Lung (tissue), 12 donors: ENCODE results near the gene SETBP1. TPM values are rescaled to one million over a fixed set of nuclear protein-coding genes. Genes with fewer than 3 reads are reported as not detected.
A peak's percentile ranks its signal among the peaks of the same experiment; 100 is the strongest.

ENCODE experiments used
- ATAC-seq: fragments of 200-7000 bp; cut with Tn5 transposase; one replicate; pipeline ENCODE4 v1.9.1; 2020; ENCODE audit warnings: moderate number of reproducible peaks; ENCODE audit not compliant: insufficient read depth, low FRiP score
- DNase-seq, 3 donors: peaks; one replicate each; pipeline ENCODE4 v3.0.0-alpha.2; 2013 to 2017
- H3K27ac ChIP-seq, 2 donors: one replicate each; pipeline ENCODE4 v1.5.1; 2013; ENCODE audit warnings: mild to moderate bottlenecking in 2 of 2, moderate library complexity in 2 of 2, control low read depth in 1 of 2, inconsistent platforms in 1 of 2, low read depth in 1 of 2, low read length in 1 of 2
- H3K27me3 ChIP-seq, 3 donors: one replicate each; pipeline ENCODE4 v1.5.1; 2013; ENCODE audit warnings: low read length in 2 of 3; ENCODE audit not compliant: control insufficient read depth in 3 of 3, insufficient read depth in 3 of 3
- H3K36me3 ChIP-seq, 4 donors: one replicate each; pipeline ENCODE4 v1.5.1; 2013; ENCODE audit warnings: low read length in 4 of 4, mild to moderate bottlenecking in 1 of 4, moderate library complexity in 1 of 4; ENCODE audit not compliant: control insufficient read depth in 4 of 4, insufficient read depth in 4 of 4
- H3K4me1 ChIP-seq, 5 donors: one replicate each; pipeline ENCODE4 v1.5.1; 2013; ENCODE audit warnings: low read length in 5 of 5, mild to moderate bottlenecking in 2 of 5, moderate library complexity in 1 of 5; ENCODE audit not compliant: control insufficient read depth in 5 of 5, insufficient read depth in 5 of 5
- H3K4me3 ChIP-seq: one replicate; pipeline ENCODE4 v1.5.1; 2013; ENCODE audit warnings: mild to moderate bottlenecking, control low read depth, moderate library complexity
- H3K9ac ChIP-seq, 2 donors: one replicate each; pipeline ENCODE4 v1.5.1; 2013; ENCODE audit warnings: low read length in 2 of 2, control low read depth in 1 of 2; ENCODE audit not compliant: insufficient read depth in 1 of 2
- H3K9me3 ChIP-seq, 4 donors: one replicate each; pipeline ENCODE4 v1.5.1; 2013; ENCODE audit warnings: low read length in 3 of 4, mild to moderate bottlenecking in 1 of 4, moderate library complexity in 1 of 4; ENCODE audit not compliant: control insufficient read depth in 4 of 4, insufficient read depth in 3 of 4
- CTCF ChIP-seq: IDR thresholded peaks from 2 replicates; pipeline ENCODE4 v1.5.1; 2012; ENCODE audit warnings: mild to moderate bottlenecking; ENCODE audit errors: control extremely low read depth, extremely low read depth
- WGBS, 2 donors: extraction: QIAGEN DNeasy Blood & Tissue Kit; methylation state at CpG; one replicate each; pipeline ENCODE4 v1.1.7; 2013; 5-methylcytosine and 5-hydroxymethylcytosine counted together
- polyA plus RNA-seq, 2 donors: library from polyadenylated mRNA; stranded (reverse); fragments of 200-250 nt; gene quantifications; one replicate each; pipeline ENCODE4 v1.2.1, GENCODE V29; 2013
- total RNA-seq, 2 donors: library from RNA; depleted of rRNA in 1 of 2; stranded (reverse); fragments of >200 nt in 1 of 2; gene quantifications; one replicate each; pipeline ENCODE4 v1.2.1, GENCODE V29; 2014 to 2021
- donor health status: control.
- donor health status: control.
- donor health status: Bipolar disorder and iron deficiency.
- donor health status: healthy.
- donor health status: DM: yes; HTN: yes; CAD: no.

Gene SETBP1
- total and polyA plus RNA-seq, 4 donors, result 1.6 to 43.8 (median 16.6) TPM

GRCh38 chr18:44740000-44740399 lies 59.3 kb downstream of the SETBP1 start:
- H3K27me3 ChIP-seq, result no peaks in the 10 kb centered on the region

DNA sequence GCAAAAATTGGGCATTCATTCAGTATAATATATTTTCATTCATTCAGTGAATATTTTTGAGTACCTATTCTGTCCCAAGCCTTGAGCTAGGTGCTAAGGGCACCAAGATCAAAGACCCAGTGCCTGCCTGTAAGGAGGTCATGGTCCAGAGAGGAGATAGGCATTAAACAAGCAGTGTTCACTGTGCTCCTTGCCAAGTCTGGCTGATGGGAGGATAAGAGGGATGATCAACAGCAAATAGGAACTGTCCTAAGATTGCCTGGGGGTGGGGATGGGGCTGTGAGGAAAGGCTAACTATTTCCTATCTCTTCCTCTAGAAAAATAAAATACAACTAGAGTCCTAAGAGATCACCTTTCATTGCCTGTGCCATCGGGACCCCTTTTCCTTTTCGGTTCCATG lies 60.4 kb downstream of the SETBP1 start:
- 77 to 90% methylated on average over 2 of the region's 2 CpGs for WGBS, 2 donors

More at GRCh38 chr18:44740000-44740399, 59.3 kb downstream of the SETBP1 start:
- ATAC-seq, result no peak
- Histone ChIP-seq H3K9ac (no peak overlapping the region), H3K4me3 (no peak overlapping the region), H3K9me3 (peaks cover 0 to 5% (median 0%) of the 10 kb centered on the region in 4 donors), H3K36me3 (peaks cover 0 to 14% (median 5%) of the 10 kb centered on the region in 4 donors), H3K4me1 (peaks cover 3 to 43% (median 26%) of the 10 kb centered on the region in 5 donors), H3K27ac (no peak overlapping the region)
- WGBS, 2 donors, result 93 to 98% methylated on average over 5 of the region's 5 CpGs
- TF ChIP-seq CTCF, result no peak
- DNase-seq, result no peak

GRCh38 chr18:44741511-44741910 lies 60.8 kb downstream of the SETBP1 start:
- no peak for TF ChIP-seq CTCF
- 73 to 90% methylated on average over 5 of the region's 5 CpGs for WGBS, 2 donors
- Histone ChIP-seq H3K27me3 (no peaks in the 10 kb centered on the region), H3K9ac (no peak overlapping the region), H3K27ac (no peak overlapping the region), H3K9me3 (peaks cover 0 to 5% (median 0%) of the 10 kb centered on the region in 4 donors), H3K4me1 (peaks cover 3 to 43% (median 26%) of the 10 kb centered on the region in 5 donors), H3K36me3 (peaks cover 0 to 14% (median 5%) of the 10 kb centered on the region in 4 donors), H3K4me3 (no peak overlapping the region)
- DNase-seq, result peak; percentile 73 to 83 (median 83)
- no peak for ATAC-seq

More for the DNA sequence above, 60.4 kb downstream of the SETBP1 start:
- Histone ChIP-seq H3K27me3 (no peaks in the 10 kb centered on the region), H3K4me1 (peaks cover 3 to 43% (median 26%) of the 10 kb centered on the region in 5 donors), H3K27ac (no peak overlapping the region), H3K4me3 (no peak overlapping the region), H3K9me3 (peaks cover 0 to 5% (median 0%) of the 10 kb centered on the region in 4 donors), H3K36me3 (peaks cover 0 to 14% (median 5%) of the 10 kb centered on the region in 4 donors), H3K9ac (peak overlapping the region in 1 of 2 donors; percentile 62)
- ATAC-seq, result no peak
- TF ChIP-seq CTCF, result no peak
- peak in 1 of 3 donors; percentile 38 for DNase-seq

DNA sequence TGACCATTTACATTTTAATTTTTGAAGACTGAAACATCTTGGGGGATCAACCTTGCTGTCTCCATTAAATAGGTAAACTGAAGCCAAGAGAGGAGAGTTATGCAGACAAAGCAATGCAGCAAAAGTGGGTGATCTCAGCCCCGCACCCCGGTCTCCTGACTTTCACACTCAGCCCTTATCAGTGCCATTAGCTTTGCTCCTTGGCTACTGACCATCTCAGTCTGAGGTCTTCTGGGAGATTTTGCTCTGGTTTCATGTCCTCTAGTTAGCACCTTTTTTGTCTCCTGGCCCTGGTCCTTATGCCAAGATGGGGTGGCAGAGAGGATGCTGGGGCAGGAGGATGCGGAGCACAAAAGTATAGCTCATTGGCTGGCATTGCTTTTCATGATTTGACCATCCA lies 61.4 kb downstream of the SETBP1 start:
- WGBS, 2 donors, result 88 to 97% methylated on average over 3 of the region's 3 CpGs
- H3K4me1 ChIP-seq, result peaks cover under 1 to 48% (median 26%) of the 10 kb centered on the region in 5 donors
- H3K27me3 ChIP-seq, result no peaks in the 10 kb centered on the region
- peaks cover 0 to 11% (median 2%) of the 10 kb centered on the region in 4 donors for H3K36me3 ChIP-seq
- H3K27ac ChIP-seq, result no peak overlapping the region
- H3K9me3 ChIP-seq, result peaks cover 0 to 5% (median 0%) of the 10 kb centered on the region in 4 donors
- no peak for ATAC-seq
- TF ChIP-seq CTCF, result no peak
- DNase-seq, result no peak
- peak overlapping the region in 1 of 2 donors; percentile 17 for H3K9ac ChIP-seq
- H3K4me3 ChIP-seq, result no peak overlapping the region
